K562 (cell line): ENCODE results near the gene SH3BGRL3. TPM values are rescaled to one million over a fixed set of nuclear protein-coding genes. Genes with fewer than 3 reads are reported as not detected.

Experiments
- CBFA2T2 ChIP-seq: fragments of 450-650 bp; conservative IDR thresholded peaks from 2 replicates; pipeline ENCODE4 v1.6.1; 2017; ENCODE audit warnings: mild to moderate bottlenecking
- CHD7 ChIP-seq: fragments of 200-600 bp; sonication (generic); IDR thresholded peaks from one replicate; pipeline ENCODE4 v1.6.1; 2012; ENCODE audit warnings: mild to moderate bottlenecking, low read depth, low read length, inconsistent platforms
- KDM1A ChIP-seq, 2 experiments: fragments of 450-650 bp; IDR thresholded peaks; 2 replicates each; pipeline ENCODE4 v1.6.1; 2016; ENCODE audit warnings: mild to moderate bottlenecking in 2 of 2
- KHSRP ChIP-seq: fragments of 450-650 bp; IDR thresholded peaks from 2 replicates; pipeline ENCODE4 v1.6.1; 2017
- PHB2 ChIP-seq: fragments of 450-650 bp; IDR thresholded peaks from 2 replicates; pipeline ENCODE4 v1.6.1; 2017; ENCODE audit warnings: low read depth
- RBM22 ChIP-seq: fragments of 200-400 bp; formaldehyde crosslinking; IDR thresholded peaks from 2 replicates; pipeline ENCODE4 v1.6.1; 2018; ENCODE audit warnings: low read length, low read depth; ENCODE audit not compliant: poor library complexity, severe bottlenecking
- RERE ChIP-seq: sonication (generic); formaldehyde crosslinking; IDR thresholded peaks from 2 replicates; pipeline ENCODE4 v1.8.0; 2023; ENCODE audit warnings: missing genetic modification reagents, mild to moderate bottlenecking, borderline replicate concordance
- ZBTB12 ChIP-seq: fragments of 250-450 bp; sonication (Bioruptor Pico); IDR thresholded peaks from 2 replicates; pipeline ENCODE4 v1.4.0; 2020
- ZNF253 ChIP-seq: fragments of 250-450 bp; sonication (Bioruptor Pico); conservative IDR thresholded peaks from 2 replicates; pipeline ENCODE4 v1.6.1; 2021; ENCODE audit warnings: mild to moderate bottlenecking
- ZNF764 ChIP-seq: fragments of 250-450 bp; sonication (Bioruptor Pico); IDR thresholded peaks from 2 replicates; pipeline ENCODE4 v1.4.0; 2020; ENCODE audit warnings: low read depth, mild to moderate bottlenecking, moderate library complexity
- polyA plus RNA-seq, 8 experiments: library from polyadenylated mRNA; depleted of rRNA in 4 of 8; stranded (reverse) in 5 of 8; unstranded in 3 of 8; fragments of >200 nt; fragmentation: Nextera tagmentation in 2 of 8; fragmentation: Illumina TruSeq in 1 of 8; extraction: Ambion mirVana in 2 of 8; extraction: Trizol in 1 of 8; gene quantifications; 2 replicates each; pipeline versions ENCODE4 v1.2.1 to v1.2.3, GENCODE V29; 2011 to 2014; ENCODE audit warnings: inconsistent platforms in 1 of 8, missing spikeins in 1 of 8
- total RNA-seq, 7 experiments: library from RNA; depleted of rRNA in 6 of 7; stranded (reverse); fragments of >200 nt in 6 of 7; fragmentation: Illumina TruSeq in 2 of 7; extraction: Trizol in 2 of 7; gene quantifications; 2 replicates each; pipeline versions ENCODE4 v1.2.1 to v1.2.3, GENCODE V29; 2011 to 2021; ENCODE audit warnings: low replicate concordance in 1 of 7

Gene SH3BGRL3
- total and polyA plus RNA-seq, 9 of the 15 experiments (the other 6 are each of a cell fraction or from before 2014, with no cell fraction given), result 30.3 to 140 (median 54.2) TPM

- TF ChIP-seq CHD7 (no peak), ZNF253 (CRISPR knock-in tag) (no peak), ZNF764 (no peak), KHSRP (no peak), PHB2 (no peak), CBFA2T2 (no peak), ZBTB12 (CRISPR knock-in tag) (no peak), RERE (CRISPR knock-in tag) (no peak), KDM1A (IDR thresholded peaks at IDR 0.05) (no peak; a peak in 1 of 4 replicates), RBM22 (no peak)
Observed at GRCh38 chr1:26234644-26235370, 45.1 kb upstream of the SH3BGRL3 start (continued).
